HG02588 (cell line): Measurements from ENCODE around the gene CLEC10A.

Experiments
- ATAC-seq: cut with Tn5 transposase; IDR thresholded peaks from one replicate; pipeline ENCODE4 v1.9.1; 2021; ENCODE audit warnings: mild to moderate bottlenecking, moderate library complexity; ENCODE audit not compliant: unreplicated experiment

CLEC10A gene

GRCh38 chr17:7042501-7043181 is 37.4 kb downstream of the CLEC10A start:
- no peak for ATAC-seq

GRCh38 chr17:7041607-7042500 is 38.2 kb downstream of the CLEC10A start:
- ATAC-seq: no peak

DNA sequence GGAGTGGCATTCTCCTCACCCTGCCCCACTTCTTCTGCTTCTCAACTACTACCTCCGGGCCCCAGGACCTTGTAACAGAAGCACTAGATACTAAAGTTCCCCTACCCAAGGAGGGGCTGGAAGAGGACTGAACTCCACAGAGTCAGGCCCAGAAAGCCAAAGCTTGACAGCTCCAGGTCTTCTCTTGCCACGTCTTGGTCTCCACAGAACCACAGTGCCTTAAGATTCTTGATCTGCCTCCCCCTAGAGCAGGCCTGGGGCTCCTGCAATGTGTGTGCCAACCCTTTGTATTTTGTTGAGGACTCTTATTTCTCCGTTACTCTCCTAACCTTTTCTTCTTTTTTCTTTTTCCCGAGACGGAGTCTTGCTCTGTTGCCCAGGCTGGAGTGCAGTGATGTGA is 40.2 kb downstream of the CLEC10A start:
- no peak for ATAC-seq

DNA sequence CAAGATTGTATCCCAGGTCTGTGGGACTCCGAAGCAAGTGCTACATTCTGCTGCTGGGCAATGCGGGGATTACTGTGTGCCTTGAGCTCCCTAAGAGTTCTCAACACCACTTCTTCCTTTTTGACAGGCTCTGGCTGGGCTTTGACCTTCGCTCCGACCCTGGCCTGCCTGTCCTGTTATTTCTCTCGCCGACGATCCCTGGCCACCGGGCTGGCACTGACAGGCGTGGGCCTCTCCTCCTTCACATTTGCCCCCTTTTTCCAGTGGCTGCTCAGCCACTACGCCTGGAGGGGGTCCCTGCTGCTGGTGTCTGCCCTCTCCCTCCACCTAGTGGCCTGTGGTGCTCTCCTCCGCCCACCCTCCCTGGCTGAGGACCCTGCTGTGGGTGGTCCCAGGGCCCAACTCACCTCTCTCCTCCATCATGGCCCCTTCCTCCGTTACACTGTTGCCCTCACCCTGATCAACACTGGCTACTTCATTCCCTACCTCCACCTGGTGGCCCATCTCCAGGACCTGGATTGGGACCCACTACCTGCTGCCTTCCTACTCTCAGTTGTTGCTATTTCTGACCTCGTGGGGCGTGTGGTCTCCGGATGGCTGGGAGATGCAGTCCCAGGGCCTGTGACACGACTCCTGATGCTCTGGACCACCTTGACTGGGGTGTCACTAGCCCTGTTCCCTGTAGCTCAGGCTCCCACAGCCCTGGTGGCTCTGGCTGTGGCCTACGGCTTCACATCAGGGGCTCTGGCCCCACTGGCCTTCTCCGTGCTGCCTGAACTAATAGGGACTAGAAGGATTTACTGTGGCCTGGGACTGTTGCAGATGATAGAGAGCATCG is 41.8 kb downstream of the CLEC10A start:
- no peak for ATAC-seq

- peak; percentile 88 for ATAC-seq
Observed at GRCh38 chr17:7035591-7036368, 44.3 kb downstream of the CLEC10A start, which contains the start of gene SLC16A13. Gene SLC16A13 (plus strand): TSS chr17:7036015. CDS start chr17:7036383, 368 bp downstream.

- no peak for ATAC-seq
Observed at GRCh38 chr17:7034955-7035590, 45.0 kb downstream of the CLEC10A start.

- no peak for ATAC-seq
Observed at GRCh38 chr17:7029659-7030058, 50.4 kb downstream of the CLEC10A start.

DNA sequence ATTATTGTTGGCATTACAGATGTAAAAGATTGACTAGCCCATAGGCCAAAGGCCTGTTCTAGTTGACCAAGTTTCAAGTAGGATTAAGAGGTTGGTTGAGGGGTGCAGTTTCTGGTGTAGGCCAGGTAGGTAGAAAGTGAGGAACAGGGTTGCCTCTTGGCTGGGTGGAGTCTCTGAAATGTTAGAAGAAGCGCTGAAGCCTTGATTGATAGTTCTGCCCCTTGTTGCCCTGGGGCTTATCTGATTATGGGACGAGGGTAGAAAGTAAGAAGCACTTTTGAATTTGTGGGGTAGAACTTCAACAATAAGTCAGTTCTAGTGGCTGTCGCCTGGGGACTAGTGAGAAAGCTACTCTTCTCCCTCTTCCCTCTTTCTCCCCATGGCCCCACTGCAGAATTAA is 51.0 kb downstream of the CLEC10A start:
- ATAC-seq: no peak

- no peak for ATAC-seq
Observed at GRCh38 chr17:7027335-7027734, 52.7 kb downstream of the CLEC10A start.

GRCh38 chr17:7026471-7027115 is 53.5 kb downstream of the CLEC10A start:
- ATAC-seq: no peak

DNA sequence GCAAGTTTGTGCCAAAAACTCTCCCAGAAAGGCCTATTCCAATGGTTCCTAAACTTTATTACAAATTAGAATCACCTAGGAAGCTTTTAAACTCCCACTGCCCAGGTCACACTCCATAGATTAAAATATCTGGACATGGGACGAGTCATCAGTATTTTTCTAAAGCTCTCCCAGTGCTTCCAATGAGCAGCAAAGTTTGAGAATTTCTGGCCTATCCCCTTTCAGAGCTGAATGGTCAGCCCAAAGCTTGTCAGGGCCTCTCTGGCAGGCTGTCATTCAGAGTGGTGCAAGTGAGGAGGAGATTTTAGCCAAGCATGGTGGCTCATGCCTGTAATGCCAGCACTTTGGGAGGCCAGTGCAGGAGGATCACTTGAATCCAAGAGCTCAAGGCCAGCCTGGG is 54.8 kb downstream of the CLEC10A start:
- ATAC-seq: no peak
